Measurements from ENCODE around the gene PDE9A.

The PDE9A gene

DNA sequence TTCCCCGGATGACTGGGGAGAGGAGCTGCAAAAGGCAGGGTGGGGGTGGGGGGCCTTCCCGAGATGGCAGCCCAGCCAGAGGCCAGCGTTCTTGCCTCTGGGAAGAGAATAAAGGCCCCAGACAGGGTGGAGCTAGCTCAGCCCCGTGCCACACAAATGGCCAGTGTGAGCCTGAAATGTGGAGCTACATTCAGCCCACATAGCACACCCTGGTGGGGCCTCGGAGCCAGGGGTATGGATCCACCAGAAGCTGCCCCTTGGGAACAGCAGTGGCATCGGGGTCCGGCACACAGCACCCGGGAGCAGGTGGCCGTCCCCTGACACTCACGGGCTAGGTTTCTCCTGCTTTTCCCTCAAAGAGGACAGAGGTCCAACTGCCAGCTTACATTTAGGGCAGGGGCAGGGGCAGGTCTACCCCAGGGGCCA is 93.9 kb downstream of the PDE9A start:
- no peak overlapping the region for H3K4me3 ChIP-seq (ENCODE audit: low read length)
- TF ChIP-seq, protein P1, sequence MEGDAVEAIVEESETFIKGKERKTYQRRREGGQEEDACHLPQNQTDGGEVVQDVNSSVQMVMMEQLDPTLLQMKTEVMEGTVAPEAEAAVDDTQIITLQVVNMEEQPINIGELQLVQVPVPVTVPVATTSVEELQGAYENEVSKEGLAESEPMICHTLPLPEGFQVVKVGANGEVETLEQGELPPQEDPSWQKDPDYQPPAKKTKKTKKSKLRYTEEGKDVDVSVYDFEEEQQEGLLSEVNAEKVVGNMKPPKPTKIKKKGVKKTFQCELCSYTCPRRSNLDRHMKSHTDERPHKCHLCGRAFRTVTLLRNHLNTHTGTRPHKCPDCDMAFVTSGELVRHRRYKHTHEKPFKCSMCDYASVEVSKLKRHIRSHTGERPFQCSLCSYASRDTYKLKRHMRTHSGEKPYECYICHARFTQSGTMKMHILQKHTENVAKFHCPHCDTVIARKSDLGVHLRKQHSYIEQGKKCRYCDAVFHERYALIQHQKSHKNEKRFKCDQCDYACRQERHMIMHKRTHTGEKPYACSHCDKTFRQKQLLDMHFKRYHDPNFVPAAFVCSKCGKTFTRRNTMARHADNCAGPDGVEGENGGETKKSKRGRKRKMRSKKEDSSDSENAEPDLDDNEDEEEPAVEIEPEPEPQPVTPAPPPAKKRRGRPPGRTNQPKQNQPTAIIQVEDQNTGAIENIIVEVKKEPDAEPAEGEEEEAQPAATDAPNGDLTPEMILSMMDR (IDR thresholded peaks at IDR 0.05; ENCODE audit: low read length) = no peak
- TF ChIP-seq EZH2phosphoT487 (IDR thresholded peaks at IDR 0.05; ENCODE audit: low read length) = no peak
- TF ChIP-seq EZH2 (optimal IDR thresholded peaks at IDR 0.05; ENCODE audit: low read depth, low read length) = no peak
- no peaks in the 10 kb centered on the region for H3K9me2 ChIP-seq (replicated peaks; ENCODE audit: insufficient read depth, low read length)
- no peak overlapping the region for H2AFZ ChIP-seq (ENCODE audit: low read length)
- H4K20me1 ChIP-seq (ENCODE audit: insufficient read depth, low read length) = no peaks in the 10 kb centered on the region
- H3K79me2 ChIP-seq (ENCODE audit: low read length) = no peaks in the 10 kb centered on the region
- no peak overlapping the region for H3K9ac ChIP-seq (ENCODE audit: low read length)
- H3F3A ChIP-seq (ENCODE audit: insufficient read depth, low read length) = no peaks in the 10 kb centered on the region
- H3K4me2 ChIP-seq (ENCODE audit: low read depth, low read length) = peak overlapping the region; percentile 6; the same call in 1 of the 2 replicates
- H3K4me1 ChIP-seq (ENCODE audit: low read length) = no peaks in the 10 kb centered on the region
- no peaks in the 10 kb centered on the region for H3K36me3 ChIP-seq (replicated peaks; ENCODE audit: insufficient read depth, low read length)
- peaks cover 100% of the 10 kb centered on the region for H3K27me3 ChIP-seq (replicated peaks; ENCODE audit: insufficient read depth, low read length)
- H3K27ac ChIP-seq (ENCODE audit: low read length) = no peak overlapping the region
- no peak for DNase-seq
- H3K9me3 ChIP-seq (replicated peaks; ENCODE audit: insufficient read depth, low read length) = no peaks in the 10 kb centered on the region

DNA sequence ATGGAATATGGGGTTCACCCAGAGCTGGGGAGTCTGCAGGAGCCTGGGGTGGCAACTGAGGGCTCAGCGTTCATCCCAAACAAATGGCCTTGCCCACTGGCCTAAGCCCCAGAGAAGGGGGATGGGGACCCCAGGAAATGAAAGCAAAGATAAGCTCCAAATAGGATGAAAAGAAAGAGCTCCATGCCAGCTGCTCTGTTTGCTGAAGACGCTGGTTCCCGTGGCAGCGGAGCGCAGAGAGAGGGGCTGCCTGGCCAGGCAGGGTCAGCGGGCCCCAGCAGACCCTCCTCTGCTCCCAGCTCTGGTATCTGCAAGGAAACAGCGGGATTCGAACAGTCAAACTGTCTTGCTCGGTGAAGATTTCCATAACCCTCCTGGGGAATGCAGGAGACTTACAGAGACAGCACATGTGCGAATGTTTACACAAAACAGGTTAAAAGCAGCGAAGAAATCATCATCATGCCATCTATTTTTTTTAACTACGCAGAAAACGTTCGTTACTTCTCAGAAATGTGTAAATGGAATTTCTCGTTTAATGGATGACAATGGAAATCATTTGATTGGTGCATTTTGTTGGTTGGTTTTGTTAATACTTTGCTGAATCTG is 94.4 kb downstream of the PDE9A start:
- peaks cover 100% of the 10 kb centered on the region for H3K27me3 ChIP-seq (replicated peaks; ENCODE audit: insufficient read depth, low read length)
- no peaks in the 10 kb centered on the region for H3F3A ChIP-seq (ENCODE audit: insufficient read depth, low read length)
- no peak overlapping the region for H3K4me3 ChIP-seq (ENCODE audit: low read length)
- no peak for TF ChIP-seq EZH2phosphoT487 (IDR thresholded peaks at IDR 0.05; ENCODE audit: low read length)
- TF ChIP-seq, protein P1 (IDR thresholded peaks at IDR 0.05; ENCODE audit: low read length) = no peak
- no peak for TF ChIP-seq EZH2 (optimal IDR thresholded peaks at IDR 0.05; ENCODE audit: low read depth, low read length)
- H3K79me2 ChIP-seq (ENCODE audit: low read length) = no peaks in the 10 kb centered on the region
- H3K9ac ChIP-seq (ENCODE audit: low read length) = no peak overlapping the region
- H3K4me2 ChIP-seq (ENCODE audit: low read depth, low read length) = no peak overlapping the region
- H3K27ac ChIP-seq (ENCODE audit: low read length) = no peak overlapping the region
- H3K36me3 ChIP-seq (replicated peaks; ENCODE audit: insufficient read depth, low read length) = no peaks in the 10 kb centered on the region
- no peak for DNase-seq
- no peaks in the 10 kb centered on the region for H3K4me1 ChIP-seq (ENCODE audit: low read length)
- H3K9me3 ChIP-seq (replicated peaks; ENCODE audit: insufficient read depth, low read length) = no peaks in the 10 kb centered on the region
- H4K20me1 ChIP-seq (ENCODE audit: insufficient read depth, low read length) = no peaks in the 10 kb centered on the region
- no peaks in the 10 kb centered on the region for H3K9me2 ChIP-seq (replicated peaks; ENCODE audit: insufficient read depth, low read length)
- H2AFZ ChIP-seq (ENCODE audit: low read length) = no peak overlapping the region

DNA sequence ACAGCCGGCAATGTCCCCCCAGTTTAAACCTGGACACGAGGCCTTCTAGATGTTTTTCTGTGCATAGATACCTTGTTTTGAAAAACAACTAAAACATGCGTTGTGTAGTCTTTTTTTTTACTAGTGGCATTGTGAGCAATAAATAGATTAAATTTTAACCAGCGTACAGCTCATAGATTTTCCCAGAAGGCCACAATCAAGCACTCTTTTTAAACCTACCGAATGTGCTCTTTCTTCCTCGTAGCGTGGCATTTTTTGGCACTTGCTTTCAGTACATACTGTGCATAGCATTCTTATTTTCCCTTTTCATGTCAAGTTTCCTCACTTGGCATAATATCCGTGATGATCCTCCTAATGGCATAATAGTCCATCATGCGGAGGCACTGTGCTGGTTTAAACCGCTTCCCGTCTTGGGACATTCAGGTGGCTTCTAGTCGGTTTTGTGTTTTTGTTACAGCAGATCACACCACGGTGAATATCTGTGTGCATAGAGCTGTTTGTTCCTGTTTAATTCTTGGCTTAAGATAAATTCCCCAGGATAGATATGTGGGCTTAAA is 95.3 kb downstream of the PDE9A start:
- Histone ChIP-seq H3F3A (ENCODE audit: insufficient read depth, low read length) (no peaks in the 10 kb centered on the region), H3K4me3 (ENCODE audit: low read length) (no peak overlapping the region), H3K9me3 (replicated peaks; ENCODE audit: insufficient read depth, low read length) (no peaks in the 10 kb centered on the region), H3K4me1 (ENCODE audit: low read length) (no peaks in the 10 kb centered on the region), H4K20me1 (ENCODE audit: insufficient read depth, low read length) (no peaks in the 10 kb centered on the region), H3K79me2 (ENCODE audit: low read length) (no peaks in the 10 kb centered on the region), H3K36me3 (replicated peaks; ENCODE audit: insufficient read depth, low read length) (no peaks in the 10 kb centered on the region), H3K27me3 (replicated peaks; ENCODE audit: insufficient read depth, low read length) (peaks cover 100% of the 10 kb centered on the region), H3K4me2 (ENCODE audit: low read depth, low read length) (no peak overlapping the region), H3K9ac (ENCODE audit: low read length) (no peak overlapping the region), H3K27ac (ENCODE audit: low read length) (no peak overlapping the region), H2AFZ (ENCODE audit: low read length) (no peak overlapping the region), H3K9me2 (replicated peaks; ENCODE audit: insufficient read depth, low read length) (no peaks in the 10 kb centered on the region)
- DNase-seq = no peak
- TF ChIP-seq EZH2 (optimal IDR thresholded peaks at IDR 0.05; ENCODE audit: low read depth, low read length) (no peak), EZH2phosphoT487 (IDR thresholded peaks at IDR 0.05; ENCODE audit: low read length) (no peak)
- TF ChIP-seq, protein P1 (IDR thresholded peaks at IDR 0.05; ENCODE audit: low read length) = no peak
